GM12872 (cell line): ENCODE data around the gene KCNIP2.

Experiments used
- CTCF ChIP-seq: IDR thresholded peaks from 3 replicates; pipeline ENCODE4 v1.5.1; 2011; ENCODE audit warnings: low read depth, mild to moderate bottlenecking, low read length, moderate library complexity; ENCODE audit not compliant: insufficient read depth

The KCNIP2 gene

GRCh38 chr10:101859530-101859929 lies 15.9 kb upstream of the KCNIP2 start:
- TF ChIP-seq CTCF: no peak

- TF ChIP-seq CTCF: no peak
These were observed 15.3 kb upstream of the KCNIP2 start for GRCh38 chr10:101858723-101859500.

- TF ChIP-seq CTCF: no peak
These were observed 14.3 kb upstream of the KCNIP2 start for GRCh38 chr10:101857802-101858476.

- no peak for TF ChIP-seq CTCF
These were observed 13.0 kb upstream of the KCNIP2 start for GRCh38 chr10:101856626-101857025.

- no peak for TF ChIP-seq CTCF
These were observed 8.0 kb upstream of the KCNIP2 start for GRCh38 chr10:101851411-101852116.

GRCh38 chr10:101850749-101851148 lies 7.1 kb upstream of the KCNIP2 start:
- no peak for TF ChIP-seq CTCF

- no peak for TF ChIP-seq CTCF
These were observed 5.3 kb upstream of the KCNIP2 start for GRCh38 chr10:101848894-101849351.
